Measurements from ENCODE around the gene KIAA1549.

GRCh38 chr7:138784692-138785091, 196.5 kb downstream of the KIAA1549 start:
- no peak for TF ChIP-seq CTCF (IDR thresholded peaks at IDR 0.05)
- no peak for TF ChIP-seq POLR2A (IDR thresholded peaks at IDR 0.05)
